OCI-LY1 (cell line): ENCODE data around the gene TMEM52.

ENCODE experiments used
- H2AFZ ChIP-seq: fragments of 200-600 bp; sonication (generic), shearing (Covaris generic); 2 replicates; pipeline ENCODE4 v1.6.0; 2014; ENCODE audit warnings: antibody characterized with exemption, mild to moderate bottlenecking, low read length
- H3F3A ChIP-seq: fragments of 200-600 bp; sonication (generic), shearing (Covaris generic); 2 replicates; pipeline ENCODE4 v1.6.0; 2014; ENCODE audit warnings: mild to moderate bottlenecking, antibody characterized with exemption, low read length, moderate library complexity; ENCODE audit not compliant: insufficient read depth
- H3K27ac ChIP-seq: fragments of 200-600 bp; sonication (generic); 2 replicates; pipeline ENCODE4 v1.5.1; 2014; ENCODE audit warnings: low read length, mixed run types, mild to moderate bottlenecking, low read depth; ENCODE audit not compliant: poor library complexity, severe bottlenecking
- H3K27me3 ChIP-seq: fragments of 200-600 bp; sonication (generic); 2 replicates; pipeline ENCODE4 v1.6.0; 2014; ENCODE audit warnings: antibody characterized with exemption, mild to moderate bottlenecking, low read length, moderate library complexity; ENCODE audit not compliant: insufficient read depth
- H3K36me3 ChIP-seq: fragments of 200-600 bp; sonication (generic); 2 replicates; pipeline ENCODE4 v1.6.1; 2014; ENCODE audit warnings: mild to moderate bottlenecking, antibody characterized with exemption, low read length, moderate library complexity, mixed read lengths; ENCODE audit not compliant: insufficient read depth
- H3K4me1 ChIP-seq: fragments of 200-600 bp; sonication (generic); 2 replicates; pipeline ENCODE4 v1.5.1; 2014; ENCODE audit warnings: mild to moderate bottlenecking, low read length, moderate library complexity; ENCODE audit not compliant: insufficient read depth, severe bottlenecking
- H3K4me2 ChIP-seq: fragments of 200-600 bp; sonication (generic), shearing (Covaris generic); 2 replicates; pipeline ENCODE4 v1.6.1; 2014; ENCODE audit warnings: low read length
- H3K4me3 ChIP-seq: fragments of 200-600 bp; sonication (generic); 2 replicates; pipeline ENCODE4 v1.5.1; 2014; ENCODE audit warnings: low read length, low read depth, mild to moderate bottlenecking, mixed read lengths; ENCODE audit not compliant: poor library complexity, severe bottlenecking
- H3K79me2 ChIP-seq: fragments of 200-600 bp; shearing (Covaris generic); 2 replicates; pipeline ENCODE4 v1.6.1; 2016; ENCODE audit warnings: mixed run types, low read length, mixed read lengths; ENCODE audit not compliant: insufficient read depth
- H3K9ac ChIP-seq: fragments of 200-600 bp; sonication (generic), shearing (Covaris generic); 2 replicates; pipeline ENCODE4 v1.6.1; 2014; ENCODE audit warnings: mild to moderate bottlenecking, low read length, mixed read lengths
- H3K9me2 ChIP-seq: fragments of 200-600 bp; sonication (generic), shearing (Covaris generic); 2 replicates; pipeline ENCODE4 v1.6.1; 2014; ENCODE audit warnings: low read depth, mild to moderate bottlenecking, low read length, mixed read lengths
- H3K9me3 ChIP-seq: fragments of 200-600 bp; shearing (Covaris generic); 2 replicates; pipeline ENCODE4 v1.6.1; 2014; ENCODE audit warnings: low read length, mixed read lengths
- H4K20me1 ChIP-seq: fragments of 200-600 bp; sonication (generic), shearing (Covaris generic); 2 replicates; pipeline ENCODE4 v1.6.0; 2016; ENCODE audit warnings: mild to moderate bottlenecking, low read length; ENCODE audit not compliant: insufficient read depth
- EZH2 ChIP-seq: fragments of 200-600 bp; sonication (generic), shearing (Covaris generic); IDR thresholded peaks from 2 replicates; pipeline ENCODE4 v1.8.0; 2017; ENCODE audit warnings: borderline replicate concordance, mixed run types, mild to moderate bottlenecking, antibody characterized with exemption, low read length, moderate library complexity, mixed read lengths
- TF ChIP-seq, protein P1 (sequence below): fragments of 200-600 bp; sonication (generic), shearing (Covaris generic); IDR thresholded peaks from 2 replicates; pipeline ENCODE4 v1.5.1; 2017; ENCODE audit warnings: mild to moderate bottlenecking, antibody characterized with exemption, low read length, moderate library complexity, mixed read lengths

The TMEM52 gene

DNA sequence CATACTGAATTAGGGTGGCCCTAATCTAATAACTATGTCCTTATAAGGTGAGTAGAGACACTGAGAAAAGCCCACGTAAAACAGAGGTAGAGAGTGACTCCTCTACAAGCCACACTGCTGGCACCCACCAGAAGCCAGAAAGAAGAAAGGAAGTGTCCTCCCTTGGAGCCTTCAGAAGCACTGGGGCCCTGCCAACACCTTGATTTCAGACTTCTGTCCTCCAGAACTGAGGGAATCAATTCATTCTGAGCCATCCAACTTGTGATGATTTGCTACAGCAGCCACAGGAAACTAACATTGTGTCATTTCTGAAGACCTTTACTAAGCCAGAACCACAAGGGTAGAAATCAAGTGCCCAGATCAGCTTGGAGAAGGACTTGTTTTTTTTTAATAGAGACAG, 43.1 kb downstream of the TMEM52 start:
- Histone ChIP-seq H3K27ac (no peak overlapping the region), H3K4me1 (peaks cover 27% of the 10 kb centered on the region), H3K79me2 (peaks cover 100% of the 10 kb centered on the region), H3K9me3 (no peaks in the 10 kb centered on the region), H3K4me3 (no peak overlapping the region), H3K4me2 (no peak overlapping the region), H2AFZ (no peak overlapping the region), H3K9ac (no peak overlapping the region), H3F3A (0 out of 2 replicates have a peak, but pooled peaks cover 6% of the 10 kb centered on the region), H3K27me3 (no peaks in the 10 kb centered on the region), H3K9me2 (no peaks in the 10 kb centered on the region), H3K36me3 (peaks cover 85% of the 10 kb centered on the region), H4K20me1 (peaks cover 3% of the 10 kb centered on the region; the same call in 1 of the 2 replicates)
- no peak for TF ChIP-seq EZH2
- TF ChIP-seq, protein P1, sequence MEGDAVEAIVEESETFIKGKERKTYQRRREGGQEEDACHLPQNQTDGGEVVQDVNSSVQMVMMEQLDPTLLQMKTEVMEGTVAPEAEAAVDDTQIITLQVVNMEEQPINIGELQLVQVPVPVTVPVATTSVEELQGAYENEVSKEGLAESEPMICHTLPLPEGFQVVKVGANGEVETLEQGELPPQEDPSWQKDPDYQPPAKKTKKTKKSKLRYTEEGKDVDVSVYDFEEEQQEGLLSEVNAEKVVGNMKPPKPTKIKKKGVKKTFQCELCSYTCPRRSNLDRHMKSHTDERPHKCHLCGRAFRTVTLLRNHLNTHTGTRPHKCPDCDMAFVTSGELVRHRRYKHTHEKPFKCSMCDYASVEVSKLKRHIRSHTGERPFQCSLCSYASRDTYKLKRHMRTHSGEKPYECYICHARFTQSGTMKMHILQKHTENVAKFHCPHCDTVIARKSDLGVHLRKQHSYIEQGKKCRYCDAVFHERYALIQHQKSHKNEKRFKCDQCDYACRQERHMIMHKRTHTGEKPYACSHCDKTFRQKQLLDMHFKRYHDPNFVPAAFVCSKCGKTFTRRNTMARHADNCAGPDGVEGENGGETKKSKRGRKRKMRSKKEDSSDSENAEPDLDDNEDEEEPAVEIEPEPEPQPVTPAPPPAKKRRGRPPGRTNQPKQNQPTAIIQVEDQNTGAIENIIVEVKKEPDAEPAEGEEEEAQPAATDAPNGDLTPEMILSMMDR, result no peak

DNA sequence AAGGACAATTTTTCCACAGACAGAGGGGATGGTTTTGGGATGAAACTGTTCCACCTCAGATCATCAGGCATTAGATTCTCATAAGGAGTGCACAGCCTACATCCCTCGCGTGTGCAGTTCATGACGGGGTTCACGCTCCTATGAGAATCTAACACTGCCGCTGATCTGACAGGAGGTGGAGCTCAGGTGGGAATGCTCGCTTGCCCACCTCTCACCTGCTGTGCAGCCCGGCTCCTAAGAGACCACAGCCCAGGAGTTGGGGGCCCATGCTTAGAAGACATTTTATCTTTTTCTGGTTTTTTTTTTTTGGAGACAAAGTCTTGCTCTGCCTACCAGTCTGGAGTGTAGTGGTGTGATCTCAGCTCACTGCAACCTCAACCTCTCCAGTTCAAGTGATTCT, 44.2 kb downstream of the TMEM52 start:
- Histone ChIP-seq H3K4me3 (no peak overlapping the region), H2AFZ (no peak overlapping the region), H3K9me3 (no peaks in the 10 kb centered on the region), H3K79me2 (peaks cover 100% of the 10 kb centered on the region), H3K4me2 (no peak overlapping the region), H3K9me2 (no peaks in the 10 kb centered on the region), H3K27me3 (no peaks in the 10 kb centered on the region), H3F3A (0 out of 2 replicates have a peak, but pooled peaks cover 6% of the 10 kb centered on the region), H3K27ac (no peak overlapping the region), H3K36me3 (peaks cover 94% of the 10 kb centered on the region), H3K9ac (no peak overlapping the region), H3K4me1 (peaks cover 32% of the 10 kb centered on the region), H4K20me1 (peaks cover 3% of the 10 kb centered on the region; the same call in 1 of the 2 replicates)
- TF ChIP-seq, protein P1, result no peak
- no peak for TF ChIP-seq EZH2

DNA sequence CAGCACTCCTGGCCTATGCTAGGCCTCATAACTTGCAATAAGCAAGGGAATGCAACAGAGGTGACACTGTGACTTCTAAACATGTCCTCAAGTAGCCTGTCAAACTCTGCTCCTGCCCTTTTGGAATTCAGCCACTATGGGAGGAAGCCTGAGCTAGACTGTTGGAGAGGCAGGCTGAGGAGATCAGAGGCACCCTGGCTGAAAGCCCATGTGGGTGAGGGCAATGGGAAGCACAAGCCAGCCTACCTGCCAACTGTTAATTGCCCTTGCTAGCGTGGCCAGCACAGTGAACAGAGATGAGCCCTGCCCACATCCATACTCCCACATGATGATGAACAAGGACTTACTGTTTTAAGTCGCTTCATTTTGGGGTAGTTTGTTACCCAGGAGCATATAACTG, 45.9 kb downstream of the TMEM52 start:
- no peak overlapping the region for H2AFZ ChIP-seq
- H3K9me3 ChIP-seq, result no peaks in the 10 kb centered on the region
- H3K27ac ChIP-seq, result no peak overlapping the region
- no peak for TF ChIP-seq EZH2
- TF ChIP-seq, protein P1, result no peak
- H3K4me2 ChIP-seq, result no peak overlapping the region
- H3K4me1 ChIP-seq, result peaks cover 37% of the 10 kb centered on the region
- H3K4me3 ChIP-seq, result no peak overlapping the region
- H3K9ac ChIP-seq, result no peak overlapping the region
- peaks cover 82% of the 10 kb centered on the region for H3K36me3 ChIP-seq
- no peaks in the 10 kb centered on the region for H3K9me2 ChIP-seq
- H3K79me2 ChIP-seq, result peaks cover 100% of the 10 kb centered on the region
- peaks cover 3% of the 10 kb centered on the region; the same call in 1 of the 2 replicates for H4K20me1 ChIP-seq
- 0 out of 2 replicates have a peak, but pooled peaks cover 6% of the 10 kb centered on the region for H3F3A ChIP-seq
- no peaks in the 10 kb centered on the region for H3K27me3 ChIP-seq
